ENCODE data around the gene TEX36.
A peak's percentile ranks its signal among the peaks of the same experiment; 100 is the strongest.
"Not testable (repeated sequence)": the region's sequence is repeated elsewhere in the genome, so short reads cannot be mapped to it uniquely, and the experiment has no call there.

The TEX36 gene

DNA sequence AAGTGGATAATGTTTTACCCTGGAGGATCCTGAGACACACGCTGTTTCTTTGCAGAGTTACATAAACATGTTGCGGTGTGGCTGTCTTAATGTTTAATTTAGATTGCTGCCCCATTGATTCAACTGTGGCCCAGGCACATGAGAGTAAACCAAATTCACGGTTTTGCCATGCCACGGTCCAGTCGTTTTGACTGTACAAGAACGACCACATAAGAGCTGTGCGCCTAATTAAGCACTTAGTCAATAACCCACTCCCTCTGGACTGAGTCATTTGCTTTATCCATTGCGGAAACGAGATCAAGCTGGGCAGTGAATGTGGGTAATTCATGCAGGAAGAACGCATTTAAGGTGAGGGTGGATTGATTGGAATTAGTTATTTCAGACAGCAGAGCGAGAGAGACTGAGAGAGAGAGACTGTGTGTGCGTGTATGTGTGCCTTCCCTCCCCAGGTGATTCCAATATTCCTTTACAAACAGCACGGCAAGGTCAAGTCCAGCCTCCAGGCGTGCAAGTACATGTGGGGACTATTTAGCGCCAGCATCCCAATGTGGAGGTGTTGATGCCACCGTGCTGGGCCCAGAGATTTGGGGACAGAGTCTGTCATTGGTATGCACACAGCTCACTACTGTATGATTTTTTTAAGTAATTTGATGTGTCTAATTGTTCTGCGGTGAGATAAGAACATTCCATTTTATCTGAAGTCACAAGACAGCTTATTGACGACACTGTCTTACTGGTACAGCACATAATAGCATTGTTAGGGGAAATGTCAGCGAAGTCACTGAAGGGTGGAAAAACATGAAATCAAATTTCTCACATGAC is 8.4 kb upstream of the TEX36 start:
- no peak for DNase-seq

- DNase-seq = no peak
These were observed 7.1 kb upstream of the TEX36 start for GRCh38 chr10:125689955-125690569.

DNA sequence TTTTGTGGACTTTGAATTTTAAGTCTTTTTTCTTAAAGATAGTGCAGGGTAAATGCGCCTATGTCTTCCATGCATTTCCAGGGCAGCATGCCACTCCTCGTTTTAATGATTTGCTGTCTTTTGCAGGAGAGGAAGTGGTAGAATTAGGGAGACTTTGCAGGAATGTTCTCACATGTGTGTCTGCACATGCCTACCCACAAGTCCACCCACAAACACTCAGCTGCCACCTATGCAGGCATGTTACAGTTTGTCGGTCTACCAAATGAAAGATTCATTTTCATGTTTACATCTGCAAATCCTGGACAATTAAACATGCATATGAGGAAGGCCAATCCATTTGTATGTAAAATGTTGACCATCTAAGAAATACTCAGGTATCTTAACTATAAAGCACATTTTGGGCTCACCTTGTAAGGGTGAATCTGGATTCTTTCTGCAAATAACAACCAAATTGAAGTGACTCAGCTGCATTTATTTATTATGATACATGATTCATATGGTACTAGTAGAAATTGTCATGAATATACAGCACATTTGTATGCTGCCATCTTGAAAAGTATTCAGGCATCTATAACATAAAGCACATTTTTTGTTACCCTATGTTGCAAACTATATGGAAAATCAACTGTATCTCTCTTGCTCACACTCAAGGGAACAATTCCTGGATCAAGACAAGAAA is 4.7 kb upstream of the TEX36 start:
- no peak for DNase-seq

GRCh38 chr10:125684581-125684980 is 1.6 kb upstream of the TEX36 start:
- DNase-seq = no peak

- no peak for DNase-seq
These were observed 858 bp upstream of the TEX36 start for GRCh38 chr10:125683821-125684220.

- no peak for DNase-seq
These were observed 3.5 kb downstream of the TEX36 start for GRCh38 chr10:125679436-125679835.

DNA sequence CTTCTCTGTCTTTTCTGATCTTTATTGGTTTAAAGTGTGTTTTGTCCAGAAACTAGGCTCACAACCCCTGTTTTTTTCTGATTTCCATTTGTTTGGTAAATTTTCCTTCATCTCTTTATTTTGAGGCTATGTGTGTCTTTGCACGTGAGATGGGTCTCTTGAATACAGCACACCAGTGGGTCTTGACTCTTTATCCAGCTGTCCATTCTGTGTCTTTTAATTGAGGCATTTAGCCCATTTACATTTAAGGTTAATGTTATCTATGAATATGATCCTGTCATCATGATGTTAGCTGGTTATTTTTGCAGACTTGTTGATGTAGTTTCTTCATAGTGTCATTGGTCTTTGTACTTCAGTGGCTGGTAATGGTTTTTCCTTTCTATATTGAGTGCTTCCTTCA is 10.1 kb downstream of the TEX36 start:
- DNase-seq = no peak

DNA sequence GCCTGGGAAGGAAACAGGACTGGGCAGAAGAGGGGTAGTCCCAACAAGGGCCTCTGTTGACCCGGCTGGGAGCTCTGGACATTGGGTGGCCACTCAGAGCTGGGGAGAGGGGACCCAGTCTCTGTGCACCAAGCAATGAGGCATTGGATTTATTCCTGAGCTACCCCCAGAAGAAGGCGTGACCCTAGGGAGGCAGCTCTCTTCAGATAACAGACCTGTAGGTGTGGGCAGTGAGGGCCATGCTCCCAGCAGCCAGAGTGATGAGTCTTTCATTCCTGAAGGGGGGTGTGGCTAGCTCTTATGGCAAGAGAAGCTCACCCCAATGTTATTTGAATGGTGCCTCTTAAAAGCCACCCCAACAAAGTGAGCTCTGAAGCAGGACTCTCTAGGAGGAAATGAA is 20.4 kb downstream of the TEX36 start:
- DNase-seq = no peak

GRCh38 chr10:125661941-125662515 is 20.9 kb downstream of the TEX36 start:
- DNase-seq = no peak

DNA sequence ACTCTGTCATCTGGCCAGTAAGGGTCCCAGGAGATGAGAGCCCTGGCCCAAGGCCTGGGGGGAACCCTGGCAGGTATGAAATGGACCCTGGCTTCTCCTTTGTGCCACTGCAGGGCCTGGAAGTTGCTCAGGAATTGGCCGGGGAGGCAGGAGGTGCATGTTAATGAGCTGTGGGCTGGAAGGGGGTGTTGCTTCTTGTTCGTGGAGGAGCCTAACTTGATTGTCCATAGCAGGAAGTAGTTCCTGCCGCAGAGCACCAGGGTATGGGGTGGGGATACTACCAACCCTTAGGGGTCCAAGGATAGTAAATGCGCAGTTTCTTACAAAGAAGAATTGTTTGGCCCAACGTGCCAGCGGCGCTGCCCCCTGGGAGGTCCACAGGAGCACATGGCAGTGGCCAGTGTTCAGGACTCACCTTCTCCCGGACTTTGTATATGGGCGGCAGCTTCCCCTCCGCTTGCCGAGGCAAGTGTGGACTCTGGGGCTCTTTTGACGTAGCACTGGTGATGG is 21.5 kb downstream of the TEX36 start:
- DNase-seq = no peak

DNA sequence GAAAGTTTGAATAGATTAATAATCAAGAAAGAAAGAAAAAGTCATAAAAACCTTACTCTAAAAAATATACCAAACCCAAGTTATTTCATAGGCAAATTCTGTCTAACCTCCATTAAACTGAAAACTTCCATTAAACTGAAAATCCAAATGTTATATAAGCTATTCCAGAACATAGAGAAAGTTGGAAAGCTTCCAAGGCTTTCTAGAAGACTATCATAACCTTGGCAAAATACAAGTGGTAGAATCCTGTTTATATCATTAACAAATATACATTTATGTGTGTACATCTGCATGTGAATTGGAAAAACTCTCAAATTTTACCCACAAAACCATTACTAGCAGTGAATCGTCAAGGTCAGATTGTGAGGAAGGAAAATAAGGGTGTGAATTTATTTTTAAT is 23.9 kb downstream of the TEX36 start:
- no peak for DNase-seq

DNA sequence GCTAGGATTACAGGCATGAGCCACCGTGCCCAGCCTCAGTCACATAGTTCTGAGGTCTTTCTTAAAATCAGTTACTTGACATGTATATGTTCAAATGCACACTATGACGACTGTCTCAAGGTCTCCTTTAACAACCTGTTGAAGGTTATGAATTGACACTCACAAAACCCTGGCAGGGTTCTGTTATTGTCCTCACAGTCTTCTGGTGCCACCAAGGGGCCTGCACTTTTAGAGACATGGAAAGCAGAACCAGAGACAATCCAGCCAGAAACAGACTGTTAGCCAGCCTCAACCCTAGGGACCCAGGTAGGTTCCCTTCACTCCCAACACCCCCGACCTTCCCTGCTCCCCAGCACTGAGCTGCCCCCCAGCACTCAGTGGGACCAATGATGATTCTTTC is 26.4 kb downstream of the TEX36 start:
- DNase-seq = no peak

- DNase-seq = not testable (repeated sequence)
These were observed 29.9 kb downstream of the TEX36 start for GRCh38 chr10:125653113-125653512.

DNA sequence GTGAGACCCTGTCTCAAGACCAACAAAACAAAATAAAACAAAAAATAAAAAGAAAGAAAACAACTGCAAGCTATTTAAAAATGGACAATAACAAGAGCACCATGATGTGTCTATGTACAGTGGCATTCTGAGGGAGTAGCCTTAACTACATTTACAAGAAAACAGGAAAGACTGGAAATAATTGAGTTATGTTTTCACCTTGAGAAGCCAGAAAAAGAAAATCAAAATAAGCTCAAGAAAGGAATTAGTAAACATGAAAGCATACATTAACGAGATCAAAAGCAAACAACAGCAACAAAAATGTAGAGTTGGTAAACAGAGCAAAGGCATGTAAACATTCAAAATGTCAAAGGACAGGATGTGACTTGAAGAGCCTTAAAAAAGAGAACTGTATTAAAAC is 36.7 kb downstream of the TEX36 start:
- DNase-seq = no peak

DNA sequence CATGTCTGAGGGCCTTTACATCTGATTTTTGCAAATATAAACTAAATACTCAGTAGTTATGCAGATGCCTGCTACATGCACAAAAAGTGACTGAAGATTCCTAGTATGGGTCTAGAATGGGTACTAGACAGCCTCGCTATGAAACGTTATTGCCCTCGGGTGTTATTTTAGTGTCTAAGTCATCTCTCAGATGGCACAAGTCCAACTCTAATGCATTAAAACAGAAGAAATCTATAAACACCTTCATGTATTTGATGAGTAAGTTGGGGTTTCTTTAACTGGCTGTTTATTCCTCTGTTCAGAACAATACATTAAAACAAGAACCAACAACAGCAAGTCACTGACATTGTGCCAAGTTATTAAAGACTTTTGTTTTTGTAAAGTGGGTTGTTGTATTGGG is 41.6 kb downstream of the TEX36 start:
- DNase-seq = no peak

DNA sequence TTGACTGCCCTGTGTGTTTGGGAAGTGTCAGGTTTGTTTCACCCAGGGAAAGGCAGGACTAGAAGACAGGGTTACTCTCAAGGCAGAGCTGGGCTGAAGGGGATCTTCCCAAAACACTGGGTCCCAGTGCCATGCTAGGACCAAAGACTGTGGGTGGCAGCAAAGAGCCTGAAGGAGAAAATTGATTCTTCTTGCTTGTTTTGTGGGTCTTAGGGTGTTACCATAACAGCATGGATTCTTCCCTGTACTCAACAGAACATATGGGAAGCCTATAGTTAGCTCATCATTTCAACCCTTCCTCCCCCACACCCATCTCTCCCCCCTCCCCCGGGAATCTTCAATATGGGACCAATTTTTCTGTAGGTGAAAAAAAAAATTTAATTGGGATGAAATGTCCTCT is 42.3 kb downstream of the TEX36 start:
- DNase-seq = no peak

DNA sequence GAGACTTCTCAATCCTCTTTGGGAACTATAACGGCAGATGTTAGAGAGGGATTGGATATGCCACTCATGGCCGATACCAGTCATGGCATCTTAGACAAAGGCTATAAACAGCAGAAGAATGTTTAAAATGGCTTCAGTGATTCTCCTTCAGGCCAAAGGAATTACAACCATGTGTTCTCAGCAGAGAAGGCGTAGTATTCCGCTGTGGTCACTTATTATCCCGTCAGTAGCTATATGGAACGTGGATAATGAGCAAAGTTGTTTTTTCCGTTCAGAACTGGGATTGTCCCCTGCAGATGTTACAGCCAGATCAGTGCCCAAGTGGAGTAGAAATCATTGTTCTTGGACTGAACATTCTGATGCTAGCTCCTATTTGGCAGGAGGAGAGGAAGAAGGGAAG is 43.1 kb downstream of the TEX36 start:
- DNase-seq = no peak

DNA sequence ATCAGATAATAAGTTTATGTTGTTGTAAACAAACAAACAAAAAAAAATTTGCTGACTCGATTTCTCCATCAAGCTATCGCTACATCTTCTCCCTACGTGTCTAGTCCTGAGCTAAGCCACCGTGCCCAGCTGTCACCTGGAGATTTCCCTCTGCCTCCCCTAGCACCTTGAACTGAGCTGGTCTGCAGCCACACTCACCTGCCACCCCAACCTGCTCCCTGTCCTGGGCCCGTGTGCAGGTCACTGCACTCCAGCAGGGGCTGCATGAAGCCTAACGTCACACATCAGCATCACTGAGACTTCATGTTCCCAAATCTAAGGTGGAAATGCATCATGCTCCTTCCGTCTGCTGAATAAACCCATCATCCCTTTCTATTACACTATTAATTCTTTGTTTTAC is 44.4 kb downstream of the TEX36 start:
- no peak for DNase-seq

DNA sequence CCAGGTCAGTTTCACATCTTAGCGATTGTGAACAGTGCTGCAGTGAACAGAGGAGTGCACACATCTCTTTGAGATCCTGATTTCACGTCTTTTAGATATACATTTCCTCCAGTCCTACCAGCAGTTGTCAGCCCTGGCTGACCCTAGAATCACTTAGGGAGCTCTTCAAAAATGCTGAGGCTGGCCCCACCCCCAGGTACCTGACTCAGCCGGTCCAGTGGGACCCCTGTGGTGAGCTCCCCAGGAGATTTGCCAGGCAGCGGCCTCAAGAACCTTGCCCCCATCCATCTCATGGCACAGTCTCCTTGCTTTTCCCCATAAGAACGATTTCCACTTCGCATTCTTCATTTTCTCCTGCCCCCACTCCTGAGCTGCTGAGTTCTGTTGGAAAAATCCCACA is 45.5 kb downstream of the TEX36 start:
- DNase-seq = no peak

GRCh38 chr10:125634606-125635005 is 48.4 kb downstream of the TEX36 start:
- DNase-seq = no peak

DNA sequence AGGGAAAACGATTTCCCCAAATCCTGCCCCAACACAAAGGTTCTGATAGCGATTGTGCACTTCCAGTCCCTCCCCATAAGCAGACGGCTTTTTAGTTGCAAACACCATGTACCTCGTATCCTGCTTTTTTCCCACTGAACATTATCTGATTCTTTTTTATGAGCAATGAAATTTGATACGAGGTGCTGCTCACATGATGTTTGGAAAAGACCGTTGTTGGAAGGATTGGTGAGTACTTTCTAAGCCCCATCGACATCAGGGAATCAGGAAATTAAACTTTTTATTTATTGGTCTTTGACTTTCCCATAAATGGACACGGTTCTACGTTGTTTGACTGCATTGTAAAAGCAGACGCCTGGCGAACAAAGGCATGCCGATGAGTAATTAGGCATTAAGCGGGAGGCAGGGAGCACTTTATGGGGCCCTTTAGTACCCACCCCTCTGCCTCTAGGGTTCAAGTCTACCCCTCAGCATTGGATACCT is 49.4 kb downstream of the TEX36 start:
- DNase-seq = no peak

DNA sequence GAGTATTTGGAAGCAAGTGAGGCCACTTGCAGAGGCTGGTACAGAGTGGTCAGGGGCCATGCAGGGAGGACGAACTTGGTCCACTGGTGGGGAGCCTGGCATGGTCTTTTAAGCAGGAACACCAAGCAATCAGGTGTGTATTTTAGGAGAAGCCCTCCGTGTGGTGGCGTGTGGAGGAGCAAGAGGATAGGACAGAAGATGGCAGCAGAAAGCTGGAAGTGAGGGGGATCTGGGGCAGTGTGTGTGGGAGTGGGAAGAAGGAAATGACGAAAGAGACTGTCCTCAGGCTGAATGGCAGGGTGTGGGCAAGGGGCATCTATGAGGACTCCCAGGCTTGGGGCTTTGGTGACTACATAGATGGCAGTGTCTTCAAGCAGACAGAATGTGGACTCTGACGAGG is 51.2 kb downstream of the TEX36 start:
- no peak for DNase-seq

DNA sequence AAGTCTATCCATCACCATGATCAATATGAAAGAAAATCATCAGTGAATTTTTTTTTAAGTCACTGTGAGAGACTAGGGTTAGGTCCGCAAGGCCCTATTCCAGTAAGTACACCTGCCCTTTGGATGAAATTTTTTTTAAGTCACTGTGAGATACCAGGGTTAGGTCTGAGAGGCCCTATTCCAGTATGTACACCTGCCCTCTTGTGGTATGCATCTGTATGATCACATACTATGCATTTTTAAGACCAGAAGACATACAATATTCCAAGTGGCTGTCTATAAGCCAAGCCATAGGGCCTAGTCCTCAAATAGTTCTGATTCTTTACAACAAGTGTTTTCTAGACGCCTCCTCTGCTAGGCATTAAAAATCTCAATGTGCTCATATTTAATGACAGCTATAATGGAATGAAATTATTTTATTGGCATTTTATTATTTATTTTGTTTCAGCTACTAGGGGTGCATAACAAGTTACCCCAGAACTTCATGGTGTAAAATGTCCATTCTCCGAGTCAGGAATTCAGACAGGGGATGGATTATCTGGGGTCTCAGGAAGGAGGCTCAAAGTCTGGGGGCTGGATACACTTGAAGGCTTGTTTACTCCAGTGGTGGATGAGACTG is 53.1 kb downstream of the TEX36 start:
- peak; percentile 7 for DNase-seq

Data from NCI-H2227 treated with DMSO at 0.1 percent for 48 hours (cell line).